Smooth muscle cell (in vitro differentiated cells): ENCODE results near the gene AMPH. TPM values are rescaled to one million over a fixed set of nuclear protein-coding genes. Genes with fewer than 3 reads are reported as not detected.

Source experiments
- DNase-seq: peaks from one replicate; lab custom pipeline; 2025; ENCODE audit not compliant: unreplicated experiment; lab: John Stamatoyannopoulos, UW
- H2AFZ ChIP-seq: fragments of 200-600 bp; sonication (generic); 2 replicates; pipeline ENCODE4 v1.6.0; 2016; ENCODE audit warnings: antibody characterized with exemption, low read depth, mild to moderate bottlenecking
- H3F3A ChIP-seq: fragments of 200-600 bp; sonication (generic); 2 replicates; pipeline ENCODE4 v1.6.0; 2017; ENCODE audit warnings: antibody characterized with exemption, low read depth
- H3K27ac ChIP-seq: fragments of 200-600 bp; sonication (generic); 2 replicates; pipeline ENCODE4 v1.5.1; 2016; ENCODE audit warnings: low read depth, mild to moderate bottlenecking
- H3K27me3 ChIP-seq: fragments of 200-600 bp; sonication (generic); 2 replicates; pipeline ENCODE4 v1.6.1; 2016; ENCODE audit warnings: low read depth, mild to moderate bottlenecking
- H3K36me3 ChIP-seq: fragments of 200-600 bp; sonication (generic); 2 replicates; pipeline ENCODE4 v1.5.1; 2016; ENCODE audit warnings: low read depth
- H3K4me1 ChIP-seq: fragments of 200-600 bp; sonication (generic); 2 replicates; pipeline ENCODE4 v1.5.1; 2016; ENCODE audit warnings: low read depth
- H3K4me2 ChIP-seq: fragments of 200-600 bp; sonication (generic); 2 replicates; pipeline ENCODE4 v1.6.0; 2016; ENCODE audit warnings: mild to moderate bottlenecking
- H3K4me3 ChIP-seq: fragments of 200-600 bp; sonication (generic); 2 replicates; pipeline ENCODE4 v1.5.1; 2016; ENCODE audit warnings: mild to moderate bottlenecking
- H3K79me2 ChIP-seq: fragments of 200-600 bp; sonication (generic); 2 replicates; pipeline ENCODE4 v1.6.0; 2016; ENCODE audit warnings: low read depth, mild to moderate bottlenecking
- H3K9ac ChIP-seq: fragments of 200-600 bp; sonication (generic); 2 replicates; pipeline ENCODE4 v1.6.0; 2016; ENCODE audit warnings: low read depth
- H3K9me3 ChIP-seq: fragments of 200-600 bp; sonication (generic); replicated peaks from 2 replicates; pipeline ENCODE4 v1.5.1; 2016; ENCODE audit warnings: low read depth
- H4K20me1 ChIP-seq: fragments of 200-600 bp; sonication (generic); 2 replicates; pipeline ENCODE4 v1.6.0; 2016; ENCODE audit warnings: low read depth
- CTCF ChIP-seq: fragments of 200-600 bp; sonication (generic); IDR thresholded peaks from 2 replicates; pipeline ENCODE4 v1.5.1; 2017; ENCODE audit warnings: borderline replicate concordance, mild to moderate bottlenecking, antibody characterized with exemption; ENCODE audit not compliant: insufficient read depth, poor library complexity, severe bottlenecking
- WGBS: methylation state at CpG from one replicate; pipeline ENCODE4 v1.1.7; 2016; ENCODE audit warnings: low lambda C conversion rate; 5-methylcytosine and 5-hydroxymethylcytosine counted together
- polyA plus RNA-seq: library from polyadenylated mRNA; unstranded; fragments of >200 nt; fragmentation: Nextera tagmentation; extraction: Ambion mirVana; gene quantifications from 2 replicates; pipeline ENCODE4 v1.2.1, GENCODE V29; 2016
- total RNA-seq: library from RNA; depleted of rRNA; stranded (reverse); fragments of >200 nt; gene quantifications from 2 replicates; pipeline ENCODE4 v1.2.3, GENCODE V29; 2014

The AMPH gene
- total and polyA plus RNA-seq, 2 experiments from 2014 or later = 1.6 to 2.4 TPM

DNA sequence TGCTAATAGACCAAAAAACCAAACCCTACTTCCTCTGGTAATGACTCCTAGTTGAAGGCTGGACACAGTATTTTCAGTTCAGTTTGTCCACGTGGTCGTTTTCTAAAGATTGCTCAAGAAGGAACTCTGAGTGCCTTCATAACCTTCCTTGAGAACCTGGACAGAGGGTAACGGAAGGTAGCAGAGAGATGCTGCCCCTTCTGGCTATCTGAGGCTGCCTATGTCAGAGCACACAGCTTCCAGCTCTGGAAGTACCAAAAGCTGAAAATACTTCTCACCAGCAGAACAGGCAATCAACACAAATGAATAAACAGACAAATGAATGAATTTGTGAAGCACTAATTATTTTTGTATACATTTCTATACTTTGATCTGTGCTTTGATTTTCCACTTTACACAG, 85.2 kb downstream of the AMPH start:
- no peak for DNase-seq
- H3K4me2 ChIP-seq = no peak overlapping the region
- no peaks in the 10 kb centered on the region for H3K36me3 ChIP-seq
- WGBS = 66% methylated on average over 3 of the region's 3 CpGs
- H3K27ac ChIP-seq = no peak overlapping the region
- no peaks in the 10 kb centered on the region for H4K20me1 ChIP-seq
- H3K4me1 ChIP-seq = no peaks in the 10 kb centered on the region
- H3K4me3 ChIP-seq = no peak overlapping the region
- H3K9ac ChIP-seq = no peak overlapping the region
- no peaks in the 10 kb centered on the region for H3K79me2 ChIP-seq
- peaks cover 16% of the 10 kb centered on the region for H3K27me3 ChIP-seq
- no peak overlapping the region for H2AFZ ChIP-seq
- no peaks in the 10 kb centered on the region for H3K9me3 ChIP-seq
- peaks cover 7% of the 10 kb centered on the region for H3F3A ChIP-seq
- no peak for TF ChIP-seq CTCF

GRCh38 chr7:38542156-38542555, 89.0 kb downstream of the AMPH start:
- Histone ChIP-seq H3K27ac (no peak overlapping the region), H3K9ac (no peak overlapping the region), H3K4me2 (peak overlapping the region; percentile 12), H3K36me3 (no peaks in the 10 kb centered on the region), H3K79me2 (no peaks in the 10 kb centered on the region), H4K20me1 (no peaks in the 10 kb centered on the region), H3K27me3 (peaks cover 6% of the 10 kb centered on the region), H3K4me3 (no peak overlapping the region), H2AFZ (no peak overlapping the region), H3F3A (peaks cover 7% of the 10 kb centered on the region), H3K4me1 (no peaks in the 10 kb centered on the region), H3K9me3 (no peaks in the 10 kb centered on the region)
- no peak for TF ChIP-seq CTCF
- 22% methylated on average over 2 of the region's 2 CpGs for WGBS
- DNase-seq = no peak

- 68% methylated on average over 3 of the region's 3 CpGs for WGBS
- Histone ChIP-seq H3K27ac (no peak overlapping the region), H3K4me3 (no peak overlapping the region), H3K4me1 (no peaks in the 10 kb centered on the region), H3F3A (peaks cover 7% of the 10 kb centered on the region), H3K4me2 (no peak overlapping the region), H3K27me3 (peaks cover 6% of the 10 kb centered on the region), H3K9me3 (no peaks in the 10 kb centered on the region), H2AFZ (no peak overlapping the region), H4K20me1 (no peaks in the 10 kb centered on the region), H3K9ac (no peak overlapping the region), H3K36me3 (no peaks in the 10 kb centered on the region), H3K79me2 (no peaks in the 10 kb centered on the region)
- no peak for TF ChIP-seq CTCF
- no peak for DNase-seq
Observed at GRCh38 chr7:38541440-38541839, 89.7 kb downstream of the AMPH start.

- H3K4me3 ChIP-seq = no peak overlapping the region
- no peak overlapping the region for H3K27ac ChIP-seq
- H3K27me3 ChIP-seq = peaks cover 5% of the 10 kb centered on the region
- H3K9me3 ChIP-seq = no peaks in the 10 kb centered on the region
- no peaks in the 10 kb centered on the region for H3K4me1 ChIP-seq
- H3K79me2 ChIP-seq = no peaks in the 10 kb centered on the region
- H3K4me2 ChIP-seq = no peak overlapping the region
- H3F3A ChIP-seq = peaks cover 7% of the 10 kb centered on the region
- DNase-seq = no peak
- no peaks in the 10 kb centered on the region for H4K20me1 ChIP-seq
- no peak for TF ChIP-seq CTCF
- no peak overlapping the region for H3K9ac ChIP-seq
- H3K36me3 ChIP-seq = no peaks in the 10 kb centered on the region
- 88% methylated on average over 2 of the region's 2 CpGs for WGBS
- H2AFZ ChIP-seq = no peak overlapping the region
Observed at GRCh38 chr7:38539477-38540081, 91.6 kb downstream of the AMPH start.
